Stimulated activated CD8-positive, alpha-beta memory T cell treated with anti-CD3 and anti-CD28 coated beads, Interleukin-12 subunit alpha, Interleukin-12 subunit beta, amount 100 ng/mL, for 1 hour (primary cell): ENCODE results near the gene GNA12.

ENCODE experiments used
- DNase-seq: peaks from one replicate; pipeline ENCODE4 v3.0.0-alpha.2; 2020; ENCODE audit warnings: low read depth

The GNA12 gene

GRCh38 chr7:2802504-2803341, 41.4 kb downstream of the GNA12 start:
- no peak for DNase-seq

GRCh38 chr7:2802101-2802500, 42.0 kb downstream of the GNA12 start:
- DNase-seq: no peak

- no peak for DNase-seq
These were observed 43.0 kb downstream of the GNA12 start for GRCh38 chr7:2800931-2801688.

GRCh38 chr7:2800220-2800930, 43.7 kb downstream of the GNA12 start:
- no peak for DNase-seq

GRCh38 chr7:2799253-2799652, 44.9 kb downstream of the GNA12 start:
- DNase-seq: no peak

- no peak for DNase-seq
These were observed 45.4 kb downstream of the GNA12 start for GRCh38 chr7:2798669-2799068.

- no peak for DNase-seq
These were observed 47.5 kb downstream of the GNA12 start for GRCh38 chr7:2796358-2797352.

GRCh38 chr7:2795906-2796305, 48.2 kb downstream of the GNA12 start:
- no peak for DNase-seq

- DNase-seq: no peak
These were observed 49.1 kb downstream of the GNA12 start for GRCh38 chr7:2794836-2795636.

GRCh38 chr7:2792856-2793487, 51.1 kb downstream of the GNA12 start:
- no peak for DNase-seq

- DNase-seq: no peak
These were observed 51.9 kb downstream of the GNA12 start for GRCh38 chr7:2792235-2792634.

GRCh38 chr7:2791390-2791789, 52.7 kb downstream of the GNA12 start:
- no peak for DNase-seq

- no peak for DNase-seq
These were observed 56.7 kb downstream of the GNA12 start for GRCh38 chr7:2787251-2787951.

- DNase-seq: no peak
These were observed 57.4 kb downstream of the GNA12 start for GRCh38 chr7:2786607-2787116.

GRCh38 chr7:2785071-2785500, 59.0 kb downstream of the GNA12 start:
- no peak for DNase-seq

- DNase-seq: no peak
These were observed 61.5 kb downstream of the GNA12 start for GRCh38 chr7:2782565-2782964.

- DNase-seq: no peak
These were observed 62.0 kb downstream of the GNA12 start for GRCh38 chr7:2782121-2782520.

- DNase-seq: no peak
These were observed 62.5 kb downstream of the GNA12 start for GRCh38 chr7:2781636-2782035.

- no peak for DNase-seq
These were observed 65.1 kb downstream of the GNA12 start for GRCh38 chr7:2779051-2779450.
